Testis (tissue), 2 donors: Measurements from ENCODE around the gene SRXN1.

Source experiments
- CTCF ChIP-seq, 3 experiments: fragments of 450-650 bp in 2 of 3; fragments of 200-600 bp in 1 of 3; sonication (generic) in 1 of 3; IDR thresholded peaks; one replicate each; pipeline ENCODE4 v1.5.1; 2016 to 2019; ENCODE audit warnings: antibody characterized with exemption in 3 of 3, mild to moderate bottlenecking in 2 of 3, moderate library complexity in 1 of 3
- POLR2A ChIP-seq: fragments of 450-650 bp; IDR thresholded peaks from one replicate; pipeline ENCODE4 v1.6.1; 2017; ENCODE audit warnings: antibody characterized with exemption, mild to moderate bottlenecking, moderate library complexity

GRCh38 chr20:647479-648019 is 5.5 kb downstream of the SRXN1 start:
- TF ChIP-seq POLR2A = no peak
- no peak for TF ChIP-seq CTCF (IDR thresholded peaks at IDR 0.05)
